Endometrial microvascular endothelial cells (primary cell): ENCODE results near the gene MTR. TPM values are rescaled to one million over a fixed set of nuclear protein-coding genes. Genes with fewer than 3 reads are reported as not detected.

ENCODE experiments used
- in situ Hi-C: cut with HindIII; loops from 2 replicates; pipeline ENCODE4 v1.10.0; 2017; ENCODE audit warnings: low sequenced_read_pairs, low pct_unique_long_range_greater_than_20kb; ENCODE audit errors: inconsistent ontology term
- total RNA-seq: library from RNA; depleted of rRNA; stranded (reverse); fragments of >200 nt; gene quantifications from one replicate; pipeline ENCODE4 v1.2.3, GENCODE V29; 2015; ENCODE audit errors: inconsistent ontology term

Gene MTR
- total RNA-seq, 1 donor from 2014 or later = 22.4 TPM

- in situ Hi-C loops = no loop called here
These were observed 26.5 kb upstream of the MTR start for GRCh38 chr1:236768601-236769000.

GRCh38 chr1:236773919-236774318 lies 21.2 kb upstream of the MTR start:
- in situ Hi-C loops = no loop called here

- in situ Hi-C loops = no loop called here
These were observed 20.2 kb upstream of the MTR start for GRCh38 chr1:236774926-236775325.

GRCh38 chr1:236779312-236779711 lies 15.8 kb upstream of the MTR start:
- in situ Hi-C loops = no loop called here

GRCh38 chr1:236785477-236785876 lies 9.6 kb upstream of the MTR start:
- in situ Hi-C loops = no loop called here

GRCh38 chr1:236786453-236786852 lies 8.6 kb upstream of the MTR start:
- in situ Hi-C loops = no loop called here

GRCh38 chr1:236794585-236795034 lies 482 bp upstream of the MTR start:
- in situ Hi-C loops = no loop called here

- in situ Hi-C loops = no loop called here
These were observed 920 bp downstream of the MTR start for GRCh38 chr1:236795757-236796667.

- in situ Hi-C loops = no loop called here
These were observed 3.9 kb downstream of the MTR start for GRCh38 chr1:236799001-236799400.

GRCh38 chr1:236800002-236800620 lies 5.0 kb downstream of the MTR start:
- in situ Hi-C loops = no loop called here

- in situ Hi-C loops = no loop called here
These were observed 5.5 kb downstream of the MTR start for GRCh38 chr1:236800623-236801022.

GRCh38 chr1:236802264-236802663 lies 7.2 kb downstream of the MTR start:
- in situ Hi-C loops = no loop called here

GRCh38 chr1:236806634-236807033 lies 11.5 kb downstream of the MTR start:
- in situ Hi-C loops = no loop called here

GRCh38 chr1:236808005-236808404 lies 12.9 kb downstream of the MTR start:
- in situ Hi-C loops = no loop called here

GRCh38 chr1:236808564-236809130 lies 13.6 kb downstream of the MTR start:
- in situ Hi-C loops = no loop called here

GRCh38 chr1:236809148-236809547 lies 14.1 kb downstream of the MTR start:
- in situ Hi-C loops = no loop called here

- in situ Hi-C loops = no loop called here
These were observed 14.9 kb downstream of the MTR start for GRCh38 chr1:236810018-236810417.

GRCh38 chr1:236812334-236813030 lies 17.4 kb downstream of the MTR start:
- in situ Hi-C loops = no loop called here

GRCh38 chr1:236815941-236816340 lies 20.8 kb downstream of the MTR start:
- in situ Hi-C loops = no loop called here
